K562 (cell line): Measurements from ENCODE around the gene NCL. TPM values are rescaled to one million over a fixed set of nuclear protein-coding genes. Genes with fewer than 3 reads are reported as not detected.
A peak's percentile ranks its signal among the peaks of the same experiment; 100 is the strongest.

ENCODE experiments used
- EP400 ChIP-seq: fragments of 450-650 bp; IDR thresholded peaks from 2 replicates; pipeline ENCODE4 v1.6.1; 2017; ENCODE audit warnings: antibody characterized with exemption, mild to moderate bottlenecking, moderate library complexity
- FOSL1 ChIP-seq: fragments of 200-800 bp; sonication (Bioruptor generic); conservative IDR thresholded peaks from 2 replicates; pipeline ENCODE4 v1.6.1; 2016; ENCODE audit warnings: missing genetic modification characterization, missing compliant biosample characterization
- KLF16 ChIP-seq: IDR thresholded peaks from 2 replicates; pipeline ENCODE4 v1.6.1; 2016; ENCODE audit warnings: antibody characterized with exemption
- MED1 ChIP-seq: sonication (generic); formaldehyde crosslinking; IDR thresholded peaks from 2 replicates; pipeline ENCODE4 v1.8.1; 2023; ENCODE audit warnings: missing genetic modification reagents, borderline replicate concordance
- PRPF4 ChIP-seq: fragments of 200-400 bp; formaldehyde crosslinking; IDR thresholded peaks from one replicate; pipeline ENCODE4 v1.6.1; 2017; ENCODE audit warnings: low read length, low read depth, mild to moderate bottlenecking; ENCODE audit not compliant: insufficient read depth, poor library complexity, severe bottlenecking
- PTTG1 ChIP-seq: fragments of 450-650 bp; IDR thresholded peaks from 2 replicates; pipeline ENCODE4 v1.6.1; 2016; ENCODE audit warnings: low read depth, mild to moderate bottlenecking, missing genetic modification characterization, missing compliant biosample characterization
- SIN3A ChIP-seq, 2 experiments: fragments of 150-350 bp in 1 of 2; IDR thresholded peaks; 2 replicates each; pipeline ENCODE4 v1.6.1; 2011 to 2016; ENCODE audit warnings: borderline replicate concordance in 2 of 2, low read depth in 2 of 2, low read length in 2 of 2, mild to moderate bottlenecking in 2 of 2, moderate library complexity in 2 of 2; ENCODE audit not compliant: control insufficient read depth in 1 of 2
- SMC3 ChIP-seq: conservative IDR thresholded peaks from 2 replicates; pipeline ENCODE4 v1.6.1; 2011; ENCODE audit warnings: low read depth, low read length, improper control_type of control experiment; ENCODE audit not compliant: insufficient read depth
- SPI1 ChIP-seq: IDR thresholded peaks from 2 replicates; pipeline ENCODE4 v1.6.1; 2011; ENCODE audit warnings: low read depth, low read length, control low read depth, borderline replicate concordance
- ZNF57 ChIP-seq: fragments of 450-650 bp; formaldehyde crosslinking; IDR thresholded peaks from 2 replicates; pipeline ENCODE4 v1.4.0; 2020; ENCODE audit warnings: mild to moderate bottlenecking, moderate library complexity
- polyA plus RNA-seq, 8 experiments: library from polyadenylated mRNA; depleted of rRNA in 4 of 8; stranded (reverse) in 5 of 8; unstranded in 3 of 8; fragments of >200 nt; fragmentation: Nextera tagmentation in 2 of 8; fragmentation: Illumina TruSeq in 1 of 8; extraction: Ambion mirVana in 2 of 8; extraction: Trizol in 1 of 8; gene quantifications; 2 replicates each; pipeline versions ENCODE4 v1.2.1 to v1.2.3, GENCODE V29; 2011 to 2014; ENCODE audit warnings: inconsistent platforms in 1 of 8, missing spikeins in 1 of 8
- total RNA-seq, 7 experiments: library from RNA; depleted of rRNA in 6 of 7; stranded (reverse); fragments of >200 nt in 6 of 7; fragmentation: Illumina TruSeq in 2 of 7; extraction: Trizol in 2 of 7; gene quantifications; 2 replicates each; pipeline versions ENCODE4 v1.2.1 to v1.2.3, GENCODE V29; 2011 to 2021; ENCODE audit warnings: low replicate concordance in 1 of 7
- TF ChIP-seq, protein P1 (sequence below): fragments of 250-450 bp; sonication (Bioruptor Pico); IDR thresholded peaks from 2 replicates; pipeline ENCODE4 v1.4.0; 2020
- TF ChIP-seq, protein P2 (sequence below): fragments of 250-450 bp; sonication (Bioruptor Pico); IDR thresholded peaks from 2 replicates; pipeline ENCODE4 v1.5.0; 2021
- TF ChIP-seq, protein P3 (sequence below): fragments of 250-450 bp; sonication (Bioruptor Pico); IDR thresholded peaks from 2 replicates; pipeline ENCODE4 v1.4.0; 2020; ENCODE audit warnings: mild to moderate bottlenecking
- TF ChIP-seq, protein P4 (sequence below), 2 experiments: fragments of 150-350 bp in 1 of 2; IDR thresholded peaks; 2 replicates each; pipeline ENCODE4 v1.6.1; 2012 to 2016; ENCODE audit warnings: low read depth in 2 of 2, low read length in 2 of 2, mild to moderate bottlenecking in 1 of 2, moderate library complexity in 1 of 2

Gene NCL
- total and polyA plus RNA-seq, 9 of the 15 experiments (the other 6 are each of a cell fraction or from before 2014, with no cell fraction given) = 80.9 to 732 (median 361) TPM

DNA sequence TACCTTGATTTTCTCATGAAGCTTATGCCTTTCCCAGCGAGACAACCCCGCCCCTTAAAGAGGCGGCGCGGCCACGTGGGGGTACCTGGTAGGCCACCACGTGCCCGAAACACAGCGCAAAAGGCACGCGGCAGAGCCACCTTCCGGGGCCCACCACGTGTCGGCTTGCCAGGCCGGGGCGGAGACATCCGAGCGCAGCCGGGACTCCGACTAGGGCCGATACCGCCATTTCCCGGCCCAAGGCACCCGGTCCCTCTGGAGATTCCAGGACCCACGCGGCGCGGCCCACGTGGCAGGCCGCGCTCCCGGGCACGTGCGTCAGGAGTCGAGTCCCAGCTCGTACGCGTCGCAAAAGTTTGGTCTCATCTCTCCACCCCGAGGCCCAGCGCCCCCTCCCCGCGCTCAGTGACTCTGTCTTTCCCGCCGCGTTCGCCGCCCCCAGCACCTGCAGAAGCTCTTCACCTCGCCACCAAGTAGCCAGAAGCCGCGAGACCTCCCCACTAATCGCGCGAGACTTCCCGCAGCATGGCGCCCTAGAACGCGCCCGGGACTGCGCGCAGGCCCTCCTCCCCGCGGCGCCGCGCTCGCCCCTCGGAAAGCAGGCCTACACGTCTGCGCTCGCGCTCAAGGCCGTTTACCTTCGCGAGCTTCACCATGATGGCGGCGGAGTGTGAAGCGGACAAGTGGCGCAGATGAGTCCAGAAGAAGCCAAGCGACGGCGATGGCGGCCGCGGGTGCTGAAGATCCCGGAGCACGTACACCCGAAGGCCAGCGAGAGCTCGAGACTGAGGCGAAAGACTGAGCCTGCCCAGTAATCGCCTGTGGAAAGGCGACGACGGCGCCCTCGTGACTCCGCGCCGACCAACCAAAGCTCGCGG is at the start of gene NCL (continued):
- TF ChIP-seq, protein P1, sequence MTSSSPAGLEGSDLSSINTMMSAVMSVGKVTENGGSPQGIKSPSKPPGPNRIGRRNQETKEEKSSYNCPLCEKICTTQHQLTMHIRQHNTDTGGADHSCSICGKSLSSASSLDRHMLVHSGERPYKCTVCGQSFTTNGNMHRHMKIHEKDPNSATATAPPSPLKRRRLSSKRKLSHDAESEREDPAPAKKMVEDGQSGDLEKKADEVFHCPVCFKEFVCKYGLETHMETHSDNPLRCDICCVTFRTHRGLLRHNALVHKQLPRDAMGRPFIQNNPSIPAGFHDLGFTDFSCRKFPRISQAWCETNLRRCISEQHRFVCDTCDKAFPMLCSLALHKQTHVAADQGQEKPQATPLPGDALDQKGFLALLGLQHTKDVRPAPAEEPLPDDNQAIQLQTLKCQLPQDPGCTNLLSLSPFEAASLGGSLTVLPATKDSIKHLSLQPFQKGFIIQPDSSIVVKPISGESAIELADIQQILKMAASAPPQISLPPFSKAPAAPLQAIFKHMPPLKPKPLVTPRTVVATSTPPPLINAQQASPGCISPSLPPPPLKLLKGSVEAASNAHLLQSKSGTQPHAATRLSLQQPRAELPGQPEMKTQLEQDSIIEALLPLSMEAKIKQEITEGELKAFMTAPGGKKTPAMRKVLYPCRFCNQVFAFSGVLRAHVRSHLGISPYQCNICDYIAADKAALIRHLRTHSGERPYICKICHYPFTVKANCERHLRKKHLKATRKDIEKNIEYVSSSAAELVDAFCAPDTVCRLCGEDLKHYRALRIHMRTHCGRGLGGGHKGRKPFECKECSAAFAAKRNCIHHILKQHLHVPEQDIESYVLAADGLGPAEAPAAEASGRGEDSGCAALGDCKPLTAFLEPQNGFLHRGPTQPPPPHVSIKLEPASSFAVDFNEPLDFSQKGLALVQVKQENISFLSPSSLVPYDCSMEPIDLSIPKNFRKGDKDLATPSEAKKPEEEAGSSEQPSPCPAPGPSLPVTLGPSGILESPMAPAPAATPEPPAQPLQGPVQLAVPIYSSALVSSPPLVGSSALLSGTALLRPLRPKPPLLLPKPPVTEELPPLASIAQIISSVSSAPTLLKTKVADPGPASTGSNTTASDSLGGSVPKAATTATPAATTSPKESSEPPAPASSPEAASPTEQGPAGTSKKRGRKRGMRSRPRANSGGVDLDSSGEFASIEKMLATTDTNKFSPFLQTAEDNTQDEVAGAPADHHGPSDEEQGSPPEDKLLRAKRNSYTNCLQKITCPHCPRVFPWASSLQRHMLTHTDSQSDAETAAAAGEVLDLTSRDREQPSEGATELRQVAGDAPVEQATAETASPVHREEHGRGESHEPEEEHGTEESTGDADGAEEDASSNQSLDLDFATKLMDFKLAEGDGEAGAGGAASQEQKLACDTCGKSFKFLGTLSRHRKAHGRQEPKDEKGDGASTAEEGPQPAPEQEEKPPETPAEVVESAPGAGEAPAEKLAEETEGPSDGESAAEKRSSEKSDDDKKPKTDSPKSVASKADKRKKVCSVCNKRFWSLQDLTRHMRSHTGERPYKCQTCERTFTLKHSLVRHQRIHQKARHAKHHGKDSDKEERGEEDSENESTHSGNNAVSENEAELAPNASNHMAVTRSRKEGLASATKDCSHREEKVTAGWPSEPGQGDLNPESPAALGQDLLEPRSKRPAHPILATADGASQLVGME = no peak
- TF ChIP-seq SMC3 = 0 out of 2 replicates have a peak, but pooled peaks have one; percentile 6
- TF ChIP-seq EP400 = peak; percentile 98
- no peak for TF ChIP-seq KLF16
- TF ChIP-seq SIN3A (IDR thresholded peaks at IDR 0.05; ENCODE audit: borderline replicate concordance in 2 of 2, control insufficient read depth in 1 of 2, low read depth in 2 of 2, low read length in 2 of 2) = peak; percentile 63 to 88; a peak in 2 of 4 replicates
- TF ChIP-seq, protein P2, sequence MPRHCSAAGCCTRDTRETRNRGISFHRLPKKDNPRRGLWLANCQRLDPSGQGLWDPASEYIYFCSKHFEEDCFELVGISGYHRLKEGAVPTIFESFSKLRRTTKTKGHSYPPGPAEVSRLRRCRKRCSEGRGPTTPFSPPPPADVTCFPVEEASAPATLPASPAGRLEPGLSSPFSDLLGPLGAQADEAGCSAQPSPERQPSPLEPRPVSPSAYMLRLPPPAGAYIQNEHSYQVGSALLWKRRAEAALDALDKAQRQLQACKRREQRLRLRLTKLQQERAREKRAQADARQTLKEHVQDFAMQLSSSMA (CRISPR knock-in tag) = no peak
- no peak for TF ChIP-seq ZNF57
- no peak; the same call in 1 of the 2 replicates for TF ChIP-seq MED1 (CRISPR knock-in tag)
- TF ChIP-seq, protein P3, sequence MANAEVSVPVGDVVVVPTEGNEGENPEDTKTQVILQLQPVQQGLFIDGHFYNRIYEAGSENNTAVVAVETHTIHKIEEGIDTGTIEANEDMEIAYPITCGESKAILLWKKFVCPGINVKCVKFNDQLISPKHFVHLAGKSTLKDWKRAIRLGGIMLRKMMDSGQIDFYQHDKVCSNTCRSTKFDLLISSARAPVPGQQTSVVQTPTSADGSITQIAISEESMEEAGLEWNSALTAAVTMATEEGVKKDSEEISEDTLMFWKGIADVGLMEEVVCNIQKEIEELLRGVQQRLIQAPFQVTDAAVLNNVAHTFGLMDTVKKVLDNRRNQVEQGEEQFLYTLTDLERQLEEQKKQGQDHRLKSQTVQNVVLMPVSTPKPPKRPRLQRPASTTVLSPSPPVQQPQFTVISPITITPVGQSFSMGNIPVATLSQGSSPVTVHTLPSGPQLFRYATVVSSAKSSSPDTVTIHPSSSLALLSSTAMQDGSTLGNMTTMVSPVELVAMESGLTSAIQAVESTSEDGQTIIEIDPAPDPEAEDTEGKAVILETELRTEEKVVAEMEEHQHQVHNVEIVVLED = peak; percentile 60
- no peak for TF ChIP-seq FOSL1 (tag)
- no peak for TF ChIP-seq SPI1
- no peak for TF ChIP-seq PTTG1 (tag)
- TF ChIP-seq, protein P4, sequence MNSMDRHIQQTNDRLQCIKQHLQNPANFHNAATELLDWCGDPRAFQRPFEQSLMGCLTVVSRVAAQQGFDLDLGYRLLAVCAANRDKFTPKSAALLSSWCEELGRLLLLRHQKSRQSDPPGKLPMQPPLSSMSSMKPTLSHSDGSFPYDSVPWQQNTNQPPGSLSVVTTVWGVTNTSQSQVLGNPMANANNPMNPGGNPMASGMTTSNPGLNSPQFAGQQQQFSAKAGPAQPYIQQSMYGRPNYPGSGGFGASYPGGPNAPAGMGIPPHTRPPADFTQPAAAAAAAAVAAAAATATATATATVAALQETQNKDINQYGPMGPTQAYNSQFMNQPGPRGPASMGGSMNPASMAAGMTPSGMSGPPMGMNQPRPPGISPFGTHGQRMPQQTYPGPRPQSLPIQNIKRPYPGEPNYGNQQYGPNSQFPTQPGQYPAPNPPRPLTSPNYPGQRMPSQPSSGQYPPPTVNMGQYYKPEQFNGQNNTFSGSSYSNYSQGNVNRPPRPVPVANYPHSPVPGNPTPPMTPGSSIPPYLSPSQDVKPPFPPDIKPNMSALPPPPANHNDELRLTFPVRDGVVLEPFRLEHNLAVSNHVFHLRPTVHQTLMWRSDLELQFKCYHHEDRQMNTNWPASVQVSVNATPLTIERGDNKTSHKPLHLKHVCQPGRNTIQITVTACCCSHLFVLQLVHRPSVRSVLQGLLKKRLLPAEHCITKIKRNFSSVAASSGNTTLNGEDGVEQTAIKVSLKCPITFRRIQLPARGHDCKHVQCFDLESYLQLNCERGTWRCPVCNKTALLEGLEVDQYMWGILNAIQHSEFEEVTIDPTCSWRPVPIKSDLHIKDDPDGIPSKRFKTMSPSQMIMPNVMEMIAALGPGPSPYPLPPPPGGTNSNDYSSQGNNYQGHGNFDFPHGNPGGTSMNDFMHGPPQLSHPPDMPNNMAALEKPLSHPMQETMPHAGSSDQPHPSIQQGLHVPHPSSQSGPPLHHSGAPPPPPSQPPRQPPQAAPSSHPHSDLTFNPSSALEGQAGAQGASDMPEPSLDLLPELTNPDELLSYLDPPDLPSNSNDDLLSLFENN (IDR thresholded peaks at IDR 0.05; ENCODE audit: low read depth in 2 of 2, low read length in 2 of 2) = no peak
- peak; percentile 92 for TF ChIP-seq PRPF4
